WTC11 (cell line): ENCODE measurements around the gene TRAF7.

Source experiments
- CBFB ChIP-seq: sonication (generic); formaldehyde crosslinking; IDR thresholded peaks from 2 replicates; pipeline ENCODE4 v1.8.1; 2022; ENCODE audit warnings: mild to moderate bottlenecking, low read depth, missing genetic modification reagents
- CTCF ChIP-seq: fragments of 200-600 bp; IDR thresholded peaks from 2 replicates; pipeline ENCODE4 v1.8.0; 2022; ENCODE audit warnings: antibody characterized with exemption
- ESRRA ChIP-seq: sonication (generic); formaldehyde crosslinking; IDR thresholded peaks from 2 replicates; pipeline ENCODE4 v1.8.1; 2022; ENCODE audit warnings: mild to moderate bottlenecking, missing genetic modification reagents, borderline replicate concordance
- FOXK1 ChIP-seq: sonication (generic); formaldehyde crosslinking; IDR thresholded peaks from 2 replicates; pipeline ENCODE4 v1.8.0; 2022; ENCODE audit warnings: mild to moderate bottlenecking, moderate library complexity, missing genetic modification reagents
- SP1 ChIP-seq: sonication (generic); formaldehyde crosslinking; conservative IDR thresholded peaks from 2 replicates; pipeline ENCODE4 v1.8.1; 2022; ENCODE audit warnings: missing genetic modification reagents
- ZNF121 ChIP-seq: sonication (generic); formaldehyde crosslinking; IDR thresholded peaks from 2 replicates; pipeline ENCODE4 v1.8.0; 2023; ENCODE audit warnings: missing genetic modification reagents
- ZNF232 ChIP-seq: sonication (generic); formaldehyde crosslinking; IDR thresholded peaks from 2 replicates; pipeline ENCODE4 v1.8.0; 2022; ENCODE audit warnings: mild to moderate bottlenecking, missing genetic modification reagents
- ZNF396 ChIP-seq: fragments of 250-450 bp; sonication (Bioruptor Pico); IDR thresholded peaks from 2 replicates; pipeline ENCODE4 v1.8.0; 2021; ENCODE audit warnings: mild to moderate bottlenecking, moderate library complexity, borderline replicate concordance

DNA sequence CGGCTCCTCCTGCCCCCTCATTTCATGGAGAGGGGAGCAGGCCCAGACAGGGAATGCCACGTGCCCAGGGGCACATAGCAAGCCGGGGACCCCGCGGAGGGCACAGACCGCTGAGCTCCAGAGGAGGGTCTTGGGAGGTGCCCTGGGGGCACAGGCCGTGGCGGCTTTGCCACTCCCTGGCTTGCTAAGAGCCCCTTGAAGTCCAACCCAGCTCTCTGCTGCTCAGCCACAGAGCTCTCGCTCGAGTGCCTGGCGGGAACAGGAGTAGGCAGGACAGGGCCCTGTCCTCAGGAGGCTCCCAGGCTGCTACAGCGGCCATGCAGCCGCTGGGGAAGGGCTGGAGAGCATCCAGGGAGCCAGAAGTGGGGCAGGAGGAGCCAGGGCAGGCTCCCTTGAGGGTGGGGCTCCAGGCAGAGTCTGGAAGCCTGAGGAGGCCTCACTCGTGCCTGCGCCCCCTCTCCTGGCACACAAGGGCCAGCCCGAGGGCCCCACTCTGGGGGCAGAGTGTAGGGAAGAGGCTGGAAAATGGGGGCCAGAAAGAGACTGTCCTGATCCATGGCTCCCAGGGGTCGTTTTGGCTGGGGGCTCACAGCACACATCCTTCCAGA is 11.6 kb upstream of the TRAF7 start:
- TF ChIP-seq ZNF396 (no peak), ZNF121 (CRISPR knock-in tag) (no peak), CTCF (no peak), ESRRA (CRISPR knock-in tag) (no peak), ZNF232 (no peak), FOXK1 (CRISPR knock-in tag) (no peak), CBFB (no peak), SP1 (CRISPR knock-in tag) (no peak)
